Caco-2 (cell line): ENCODE data around the gene MACROD2. TPM values are rescaled to one million over a fixed set of nuclear protein-coding genes. Genes with fewer than 3 reads are reported as not detected.
"Not testable (repeated sequence)": the region's sequence is repeated elsewhere in the genome, so short reads cannot be mapped to it uniquely, and the experiment has no call there.

Source experiments
- BruUV-seq: library from RNA; stranded (reverse); fragments of 400-500 nt; replicated peaks from 2 replicates; lab custom pipeline; 2021; lab: Mats Ljungman, UMichigan
- CTCF ChIA-PET: fragments of 300-600 bp; sonication (Branson Sonifier 250); formaldehyde crosslinking; loops from one replicate; lab custom pipeline; 2022; ENCODE audit warnings: antibody characterized with exemption; lab: Charles Lee
- POLR2A ChIA-PET: fragments of 300-600 bp; sonication (Branson Sonifier 250); formaldehyde crosslinking; loops from one replicate; lab custom pipeline; 2022; ENCODE audit warnings: antibody characterized with exemption; lab: Charles Lee
- DNase-seq, 2 experiments: peaks; one replicate each; pipeline versions ENCODE4 v3.0.0 to v3.0.0-alpha.2; 2020 to 2022
- H3K27me3 ChIP-seq: replicated peaks from 2 replicates; pipeline ENCODE4 v1.6.0; 2011; ENCODE audit warnings: low read length; ENCODE audit not compliant: control insufficient read depth, insufficient read depth
- H3K36me3 ChIP-seq: 2 replicates; pipeline ENCODE4 v1.5.1; 2011; ENCODE audit warnings: low read length; ENCODE audit not compliant: control insufficient read depth, insufficient read depth
- H3K4me1 ChIP-seq: fragments of 250-450 bp; sonication (Bioruptor Pico); 2 replicates; pipeline ENCODE4 v1.5.1; 2020; ENCODE audit warnings: mild to moderate bottlenecking
- H3K4me3 ChIP-seq: 2 replicates; pipeline ENCODE4 v1.5.1; 2011; ENCODE audit warnings: low read depth, mild to moderate bottlenecking, control low read depth, low read length
- H3K9me3 ChIP-seq: fragments of 250-450 bp; sonication (Bioruptor Pico); 2 replicates; pipeline ENCODE4 v1.5.1; 2020; ENCODE audit warnings: mild to moderate bottlenecking, moderate library complexity
- H3K27ac Mint-ChIP-seq: one replicate; pipeline ENCODE4 v1.8.0; 2022; ENCODE audit warnings: mixed read lengths; ENCODE audit not compliant: unreplicated experiment
- H3K27me3 Mint-ChIP-seq: one replicate; pipeline ENCODE4 v1.8.0; 2022; ENCODE audit warnings: mixed read lengths; ENCODE audit not compliant: insufficient read depth, unreplicated experiment
- H3K36me3 Mint-ChIP-seq: one replicate; pipeline ENCODE4 v1.8.0; 2022; ENCODE audit warnings: mild to moderate bottlenecking, mixed read lengths; ENCODE audit not compliant: insufficient read depth, unreplicated experiment
- H3K4me1 Mint-ChIP-seq: one replicate; pipeline ENCODE4 v1.8.0; 2022; ENCODE audit warnings: low read depth, mixed read lengths; ENCODE audit not compliant: unreplicated experiment
- H3K4me3 Mint-ChIP-seq: one replicate; pipeline ENCODE4 v1.8.0; 2022; ENCODE audit warnings: mild to moderate bottlenecking, moderate library complexity, mixed read lengths; ENCODE audit not compliant: unreplicated experiment
- H3K9me3 Mint-ChIP-seq: one replicate; pipeline ENCODE4 v1.8.0; 2022; ENCODE audit warnings: mixed read lengths; ENCODE audit not compliant: unreplicated experiment
- CTCF ChIP-seq, 2 experiments: fragments of 200-600 bp in 1 of 2; IDR thresholded peaks; 1 replicate in 1 of 2; 2 replicates in 1 of 2; pipeline versions ENCODE4 v1.5.1 to v1.8.0; 2011 to 2022; ENCODE audit warnings: antibody characterized with exemption in 1 of 2, control low read depth in 1 of 2, inconsistent platforms in 1 of 2, low read depth in 1 of 2, low read length in 1 of 2, mild to moderate bottlenecking in 1 of 2, moderate library complexity in 1 of 2; ENCODE audit not compliant: insufficient read depth in 1 of 2, severe bottlenecking in 1 of 2, unreplicated experiment in 1 of 2
- intact Hi-C: fragments of 100-400 bp; cut with micrococcal nuclease; formaldehyde crosslinking; loops from one replicate; pipeline ENCODE4 v1.10.0; 2022; ENCODE audit not compliant: unreplicated experiment
- total RNA-seq: library from RNA; stranded (reverse); gene quantifications from 2 replicates; pipeline ENCODE4 v1.2.3, GENCODE V29; 2022

Gene MACROD2
- total RNA-seq, 1 experiment from 2014 or later = 6.4 TPM

GRCh38 chr20:15191082-15191723, 1195.9 kb downstream of the MACROD2 start:
- Histone ChIP-seq H3K4me1 (no peaks in the 10 kb centered on the region), H3K4me3 (no peak overlapping the region), H3K27me3 (no peaks in the 10 kb centered on the region), H3K9me3 (no peaks in the 10 kb centered on the region), H3K36me3 (no peaks in the 10 kb centered on the region)
- Mint-ChIP-seq H3K9me3 (no peaks in the 10 kb centered on the region), H3K36me3 (no peaks in the 10 kb centered on the region), H3K27ac (no peak overlapping the region), H3K4me1 (no peaks in the 10 kb centered on the region), H3K4me3 (no peak overlapping the region), H3K27me3 (no peaks in the 10 kb centered on the region)
- TF ChIP-seq CTCF (IDR thresholded peaks at IDR 0.05; ENCODE audit: insufficient read depth in 1 of 2, low read depth in 1 of 2, low read length in 1 of 2, severe bottlenecking in 1 of 2, unreplicated experiment in 1 of 2) = no peak
- no peak for DNase-seq
- intact Hi-C loops = no loop called here
- POLR2A ChIA-PET = no interaction called here
- CTCF ChIA-PET = no interaction called here
- BruUV-seq = no TSS peak

- Mint-ChIP-seq H3K36me3 (no peaks in the 10 kb centered on the region), H3K4me3 (no peak overlapping the region), H3K27ac (no peak overlapping the region), H3K27me3 (no peaks in the 10 kb centered on the region), H3K9me3 (no peaks in the 10 kb centered on the region), H3K4me1 (no peaks in the 10 kb centered on the region)
- CTCF ChIA-PET = no interaction called here
- no peaks in the 10 kb centered on the region for H3K27me3 ChIP-seq
- H3K9me3 ChIP-seq = no peaks in the 10 kb centered on the region
- no peak overlapping the region for H3K4me3 ChIP-seq
- no peaks in the 10 kb centered on the region for H3K4me1 ChIP-seq
- intact Hi-C loops = no loop called here
- no peak for TF ChIP-seq CTCF (IDR thresholded peaks at IDR 0.05; ENCODE audit: insufficient read depth in 1 of 2, low read depth in 1 of 2, low read length in 1 of 2, severe bottlenecking in 1 of 2, unreplicated experiment in 1 of 2)
- DNase-seq = no peak
- no TSS peak for BruUV-seq
- no peaks in the 10 kb centered on the region for H3K36me3 ChIP-seq
- POLR2A ChIA-PET = no interaction called here
Measured at GRCh38 chr20:15195378-15195777, 1200.1 kb downstream of the MACROD2 start.

- no peak overlapping the region for H3K4me3 Mint-ChIP-seq
- no peak for TF ChIP-seq CTCF (IDR thresholded peaks at IDR 0.05; ENCODE audit: insufficient read depth in 1 of 2, low read depth in 1 of 2, low read length in 1 of 2, severe bottlenecking in 1 of 2, unreplicated experiment in 1 of 2)
- no peaks in the 10 kb centered on the region for H3K36me3 Mint-ChIP-seq
- no peaks in the 10 kb centered on the region for H3K4me1 ChIP-seq
- BruUV-seq = no TSS peak
- H3K27me3 ChIP-seq = no peaks in the 10 kb centered on the region
- no peaks in the 10 kb centered on the region for H3K9me3 Mint-ChIP-seq
- H3K27ac Mint-ChIP-seq = no peak overlapping the region
- no peaks in the 10 kb centered on the region for H3K4me1 Mint-ChIP-seq
- CTCF ChIA-PET = no interaction called here
- no peaks in the 10 kb centered on the region for H3K27me3 Mint-ChIP-seq
- POLR2A ChIA-PET = no interaction called here
- intact Hi-C loops = no loop called here
- H3K9me3 ChIP-seq = no peaks in the 10 kb centered on the region
- DNase-seq = no peak
- no peaks in the 10 kb centered on the region for H3K36me3 ChIP-seq
- no peak overlapping the region for H3K4me3 ChIP-seq
Measured at GRCh38 chr20:15196547-15197255, 1201.4 kb downstream of the MACROD2 start.

- H3K27me3 Mint-ChIP-seq, H3K9me3 Mint-ChIP-seq, H3K4me3 Mint-ChIP-seq, H3K4me1 ChIP-seq, H3K4me3 ChIP-seq, POLR2A ChIA-PET, H3K9me3 ChIP-seq, H3K36me3 ChIP-seq, H3K4me1 Mint-ChIP-seq, intact Hi-C loops, H3K36me3 Mint-ChIP-seq, H3K27ac Mint-ChIP-seq, BruUV-seq, H3K27me3 ChIP-seq, DNase-seq, CTCF ChIA-PET: not testable (repeated sequence)
Measured at GRCh38 chr20:15198017-15198416, 1202.7 kb downstream of the MACROD2 start.
